ENCODE results near the gene SUCLA2.
"Not testable (repeated sequence)": the region's sequence is repeated elsewhere in the genome, so short reads cannot be mapped to it uniquely, and the experiment has no call there.

The SUCLA2 gene

GRCh38 chr13:48014359-48014758 lies 13.3 kb upstream of the SUCLA2 start:
- no peak for TF ChIP-seq CTCF (IDR thresholded peaks at IDR 0.05; ENCODE audit: low read depth, low read length)
- no peak overlapping the region for H3K4me3 ChIP-seq (ENCODE audit: low read depth, low read length)
- in situ Hi-C loops (cut with HindIII; ENCODE audit: low sequenced_read_pairs): no loop called here
- DNase-seq (ENCODE audit: low read depth, low spot score): no peak

- no peak for TF ChIP-seq CTCF (IDR thresholded peaks at IDR 0.05; ENCODE audit: low read depth, low read length)
- in situ Hi-C loops (cut with HindIII; ENCODE audit: low sequenced_read_pairs): no loop called here
- H3K4me3 ChIP-seq (ENCODE audit: low read depth, low read length): no peak overlapping the region
- DNase-seq (ENCODE audit: low read depth, low spot score): no peak
These were observed 11.6 kb upstream of the SUCLA2 start for GRCh38 chr13:48012668-48013067.

GRCh38 chr13:48010698-48011097 lies 9.6 kb upstream of the SUCLA2 start:
- TF ChIP-seq CTCF (IDR thresholded peaks at IDR 0.05; ENCODE audit: low read depth, low read length): no peak

GRCh38 chr13:48009284-48009683 lies 8.2 kb upstream of the SUCLA2 start:
- TF ChIP-seq CTCF (IDR thresholded peaks at IDR 0.05; ENCODE audit: low read depth, low read length): no peak
- no peak overlapping the region for H3K4me3 ChIP-seq (ENCODE audit: low read depth, low read length)
- DNase-seq (ENCODE audit: low read depth, low spot score): peak; percentile 57
- in situ Hi-C loops (cut with HindIII; ENCODE audit: low sequenced_read_pairs): no loop called here

More at GRCh38 chr13:48010698-48011097, 9.6 kb upstream of the SUCLA2 start:
- no peak for DNase-seq (ENCODE audit: low read depth, low spot score)
- in situ Hi-C loops (cut with HindIII; ENCODE audit: low sequenced_read_pairs): no loop called here
- no peak overlapping the region for H3K4me3 ChIP-seq (ENCODE audit: low read depth, low read length)

GRCh38 chr13:48006396-48006795 lies 5.3 kb upstream of the SUCLA2 start:
- in situ Hi-C loops (cut with HindIII; ENCODE audit: low sequenced_read_pairs): no loop called here
- H3K4me3 ChIP-seq (ENCODE audit: low read depth, low read length): no peak overlapping the region
- no peak for TF ChIP-seq CTCF (IDR thresholded peaks at IDR 0.05; ENCODE audit: low read depth, low read length)
- no peak for DNase-seq (ENCODE audit: low read depth, low spot score)

- in situ Hi-C loops (cut with HindIII; ENCODE audit: low sequenced_read_pairs): no loop called here
- TF ChIP-seq CTCF (IDR thresholded peaks at IDR 0.05; ENCODE audit: low read depth, low read length): no peak
These were observed 3.1 kb upstream of the SUCLA2 start for GRCh38 chr13:48004201-48004600.

GRCh38 chr13:48001999-48002398 lies 926 bp upstream of the SUCLA2 start:
- H3K4me3 ChIP-seq (ENCODE audit: low read depth, low read length); in situ Hi-C loops (cut with HindIII; ENCODE audit: low sequenced_read_pairs); DNase-seq (ENCODE audit: low read depth, low spot score): not testable (repeated sequence)

More at GRCh38 chr13:48004201-48004600, 3.1 kb upstream of the SUCLA2 start:
- DNase-seq (ENCODE audit: low read depth, low spot score): no peak
- no peak overlapping the region for H3K4me3 ChIP-seq (ENCODE audit: low read depth, low read length)

All from astrocyte of the spinal cord (primary cell).